GM19193 (cell line): ENCODE data around the gene RAB3GAP2.

Experiments
- POLR2A ChIP-seq: IDR thresholded peaks from 4 replicates; pipeline ENCODE4 v1.6.1; 2011; ENCODE audit not compliant: insufficient read depth, insufficient read length; ENCODE audit errors: extremely low read depth

Gene RAB3GAP2

GRCh38 chr1:220182656-220183055 lies 89.6 kb downstream of the RAB3GAP2 start:
- TF ChIP-seq POLR2A: no peak

- no peak for TF ChIP-seq POLR2A
These were observed 90.1 kb downstream of the RAB3GAP2 start for GRCh38 chr1:220182111-220182510.

GRCh38 chr1:220176540-220176939 lies 95.7 kb downstream of the RAB3GAP2 start:
- TF ChIP-seq POLR2A: no peak

GRCh38 chr1:220170836-220171526 lies 101.3 kb downstream of the RAB3GAP2 start:
- no peak for TF ChIP-seq POLR2A

GRCh38 chr1:220166853-220167252 lies 105.4 kb downstream of the RAB3GAP2 start:
- no peak for TF ChIP-seq POLR2A

GRCh38 chr1:220164517-220164916 lies 107.7 kb downstream of the RAB3GAP2 start:
- no peak for TF ChIP-seq POLR2A

GRCh38 chr1:220164116-220164515 lies 108.1 kb downstream of the RAB3GAP2 start:
- TF ChIP-seq POLR2A: no peak

GRCh38 chr1:220160027-220160426 lies 112.2 kb downstream of the RAB3GAP2 start:
- TF ChIP-seq POLR2A: no peak

- no peak for TF ChIP-seq POLR2A
These were observed 113.2 kb downstream of the RAB3GAP2 start for GRCh38 chr1:220159041-220159440.

- TF ChIP-seq POLR2A: no peak
These were observed 114.5 kb downstream of the RAB3GAP2 start for GRCh38 chr1:220157738-220158137.

GRCh38 chr1:220156620-220157146 lies 115.6 kb downstream of the RAB3GAP2 start:
- no peak for TF ChIP-seq POLR2A

GRCh38 chr1:220153147-220153546 lies 119.1 kb downstream of the RAB3GAP2 start:
- no peak for TF ChIP-seq POLR2A

GRCh38 chr1:220151454-220151853 lies 120.8 kb downstream of the RAB3GAP2 start:
- TF ChIP-seq POLR2A: no peak

- no peak for TF ChIP-seq POLR2A
These were observed 122.5 kb downstream of the RAB3GAP2 start for GRCh38 chr1:220149742-220150141.

GRCh38 chr1:220144051-220144450 lies 128.2 kb downstream of the RAB3GAP2 start:
- no peak for TF ChIP-seq POLR2A

GRCh38 chr1:220139966-220140365 lies 132.3 kb downstream of the RAB3GAP2 start:
- TF ChIP-seq POLR2A: no peak
